NCI-H1930 (cell line): Measurements from ENCODE around the gene DTD2.
"Not testable (repeated sequence)": the region's sequence is repeated elsewhere in the genome, so short reads cannot be mapped to it uniquely, and the experiment has no call there.

Source experiments
- DNase-seq, 2 experiments: peaks; one replicate each; lab custom pipeline; 2025; lab: John Stamatoyannopoulos, UW

DTD2 gene

DNA sequence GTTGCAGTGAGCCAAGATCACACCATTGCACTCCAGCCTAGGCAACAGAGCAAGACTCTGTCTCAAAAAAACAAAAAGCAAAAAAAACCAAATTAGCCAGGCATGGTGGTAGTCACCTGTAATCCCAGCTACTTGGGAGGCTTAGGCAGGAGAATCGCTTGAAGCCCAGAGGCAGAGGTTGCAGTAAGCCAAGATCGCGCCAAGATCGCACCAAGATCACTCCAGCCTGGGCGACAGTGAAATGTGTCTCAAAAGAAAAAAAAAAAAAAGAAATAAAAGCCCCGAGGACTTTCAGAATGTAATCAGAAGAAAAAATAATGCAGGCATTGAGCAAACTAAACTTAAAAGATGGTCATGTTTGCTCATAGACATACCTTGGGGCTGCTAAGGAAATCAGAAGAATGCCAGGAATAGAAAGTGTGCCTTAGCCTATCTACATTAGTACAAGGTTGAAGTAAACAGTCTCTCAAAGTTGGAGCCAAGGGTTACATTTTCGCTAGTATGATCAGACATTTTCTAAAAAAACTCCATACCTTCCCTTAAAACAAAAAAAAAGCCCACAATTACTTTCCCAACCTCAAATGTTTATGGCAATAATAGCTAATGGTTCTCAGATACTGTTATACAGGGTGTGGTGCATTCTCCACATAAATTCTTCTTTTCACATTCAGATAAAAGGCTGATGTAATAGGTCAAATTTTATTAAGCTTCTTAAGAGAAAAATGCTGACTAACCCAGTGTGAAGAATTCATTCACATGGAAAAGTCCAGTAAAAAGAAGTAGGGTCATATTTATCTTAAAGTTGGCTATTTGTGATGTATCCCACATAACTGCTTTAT lies 15.8 kb downstream of the DTD2 start:
- no peak for DNase-seq

DNA sequence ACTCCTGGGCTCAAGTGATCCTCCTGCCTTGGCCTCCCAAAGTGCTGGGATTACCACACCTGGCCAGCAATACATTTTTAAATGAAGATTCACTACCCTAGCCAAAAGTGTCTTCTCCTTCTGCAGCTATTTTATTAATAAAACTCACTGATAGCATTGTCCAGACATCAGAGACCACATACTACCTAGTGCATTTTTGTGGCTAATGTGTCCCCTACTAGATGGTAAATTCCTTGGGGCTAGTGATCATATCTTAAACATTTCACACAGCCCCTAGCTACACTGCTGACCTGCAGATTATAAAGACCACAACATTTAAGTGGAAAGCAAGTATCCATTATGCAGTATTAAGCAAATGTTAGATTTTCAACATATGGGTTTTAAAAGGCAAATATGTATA lies 17.0 kb downstream of the DTD2 start:
- DNase-seq, result no peak

DNA sequence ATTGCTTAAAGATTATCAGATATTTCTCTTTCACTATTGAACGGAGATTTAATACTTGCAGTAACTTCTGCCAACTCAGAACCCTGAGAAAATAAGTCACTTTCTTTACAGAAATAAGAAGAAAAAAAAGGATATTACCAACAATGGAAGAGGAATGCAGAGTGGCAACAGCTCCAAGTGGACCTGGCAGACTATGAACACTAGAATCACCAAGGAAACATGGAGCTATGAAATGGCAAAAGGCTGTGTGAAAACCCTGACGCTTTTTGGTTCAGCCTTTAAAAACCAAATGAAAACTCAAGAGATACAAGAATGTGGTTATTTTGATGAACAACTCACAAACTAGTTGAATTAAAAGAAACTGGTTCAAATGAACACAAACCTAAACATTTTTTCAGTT lies 17.7 kb downstream of the DTD2 start:
- DNase-seq, result no peak

DNA sequence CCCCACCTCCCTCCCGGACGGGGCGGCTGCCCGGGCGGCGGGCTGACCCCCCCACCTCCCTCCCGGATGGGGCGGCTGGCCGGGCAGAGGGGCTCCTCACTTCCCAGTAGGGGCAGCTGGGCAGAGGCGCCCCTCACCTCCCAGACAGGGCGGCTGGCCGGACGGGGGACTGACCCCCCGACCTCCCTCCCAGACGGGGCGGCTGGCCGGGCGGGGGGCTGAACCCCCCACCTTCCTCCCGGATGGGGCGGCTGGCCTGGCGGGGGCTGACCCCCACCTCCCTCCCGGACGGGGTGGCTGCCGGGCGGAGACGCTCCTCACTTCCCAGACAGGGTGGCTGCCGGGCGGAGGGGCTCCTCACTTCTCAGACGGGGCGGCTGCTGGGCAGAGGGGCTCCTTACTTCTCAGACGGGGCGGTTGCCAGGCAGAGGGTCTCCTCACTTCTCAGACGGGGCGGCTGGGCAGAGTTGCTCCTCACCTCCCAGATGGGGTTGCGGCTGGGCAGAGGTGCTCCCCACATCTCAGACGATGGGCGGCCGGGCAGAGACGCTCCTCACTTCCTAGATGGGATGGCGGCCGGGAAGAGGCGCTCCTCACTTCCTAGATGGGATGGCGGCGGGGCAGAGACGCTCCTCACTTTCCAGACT lies 20.1 kb downstream of the DTD2 start:
- DNase-seq, result not testable (repeated sequence)

DNA sequence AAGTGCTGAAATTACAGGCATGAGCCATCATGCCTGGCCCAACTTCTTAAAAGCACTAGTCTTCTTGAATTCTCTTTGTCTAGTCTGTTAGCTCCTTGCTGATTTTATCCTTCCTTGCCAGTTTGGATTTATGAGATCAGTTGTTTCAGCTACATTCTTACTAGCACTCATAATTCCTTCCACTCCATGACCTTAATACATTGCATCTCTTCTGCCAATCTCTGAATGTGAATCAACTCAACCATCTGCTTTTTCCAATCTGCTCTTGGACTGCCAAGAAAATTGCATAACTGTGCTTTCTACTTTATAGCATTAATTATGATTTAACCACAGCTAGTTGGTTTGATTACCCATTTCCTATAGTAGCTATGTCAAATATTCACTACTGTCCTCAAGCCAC lies 22.0 kb downstream of the DTD2 start:
- no peak for DNase-seq

DNA sequence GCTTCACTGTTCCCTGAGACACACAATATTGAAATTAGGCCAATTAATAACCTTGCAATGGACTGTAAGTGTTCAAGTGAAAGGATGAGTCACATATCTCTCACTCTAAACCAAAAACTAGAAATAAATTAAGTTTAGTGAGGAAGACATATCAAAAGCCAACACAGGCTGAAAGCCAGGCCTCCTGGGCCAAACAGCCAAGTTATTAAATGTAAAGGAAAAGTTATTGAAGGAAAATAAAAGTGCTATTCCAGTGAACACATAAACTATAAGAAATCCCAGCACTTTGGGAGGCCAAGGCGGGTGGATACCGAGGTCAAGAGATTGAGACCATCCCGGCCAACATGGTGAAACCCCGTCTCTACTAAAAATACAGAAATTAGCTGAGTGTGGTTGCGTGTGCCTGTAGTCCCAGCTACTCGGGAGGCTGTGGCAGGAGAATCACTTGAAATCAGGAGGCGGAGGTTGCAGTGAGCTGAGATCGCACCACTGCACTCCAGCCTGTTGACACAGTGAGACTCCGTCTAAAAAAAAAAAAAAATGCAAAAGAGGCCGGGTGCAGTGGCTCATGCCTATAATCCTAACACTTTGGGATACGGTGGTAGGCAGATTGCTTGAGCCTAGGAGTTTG lies 26.6 kb downstream of the DTD2 start:
- no peak for DNase-seq

DNA sequence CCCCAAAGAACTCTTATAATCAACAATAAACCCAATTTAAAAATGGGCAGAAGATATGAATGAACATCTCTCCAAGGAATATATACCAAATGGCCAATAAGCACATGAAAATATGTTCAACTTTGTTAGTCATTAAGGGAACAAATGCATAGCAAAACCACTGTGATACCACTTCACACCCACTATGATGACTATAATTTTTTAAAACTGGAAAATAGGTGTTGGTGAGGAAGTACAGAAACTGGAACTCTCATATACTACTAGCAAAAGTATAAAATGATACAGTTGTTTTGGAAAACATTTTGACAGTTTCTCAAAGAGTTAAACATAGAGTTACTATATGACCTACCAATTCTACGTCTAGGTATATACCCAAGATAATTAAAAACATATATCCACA lies 27.5 kb downstream of the DTD2 start:
- no peak for DNase-seq

DNA sequence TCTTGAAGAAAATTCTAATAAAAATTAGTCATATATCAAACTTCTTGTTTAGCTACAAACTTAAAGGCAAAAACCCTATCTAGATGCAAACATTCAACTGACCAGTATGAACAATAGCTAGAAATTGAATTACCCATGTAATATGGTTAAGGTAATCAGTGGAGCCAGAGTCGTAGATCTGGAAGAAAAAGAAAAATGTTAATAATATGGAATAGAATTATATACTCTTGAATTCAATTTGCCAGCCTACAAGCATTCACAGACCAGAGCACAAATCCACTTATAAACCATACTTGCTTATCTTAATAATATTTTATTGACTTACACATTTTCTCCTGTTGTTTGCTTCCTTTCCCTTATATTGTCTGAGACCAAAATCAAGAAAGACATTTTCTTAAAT lies 29.3 kb downstream of the DTD2 start:
- no peak for DNase-seq

DNA sequence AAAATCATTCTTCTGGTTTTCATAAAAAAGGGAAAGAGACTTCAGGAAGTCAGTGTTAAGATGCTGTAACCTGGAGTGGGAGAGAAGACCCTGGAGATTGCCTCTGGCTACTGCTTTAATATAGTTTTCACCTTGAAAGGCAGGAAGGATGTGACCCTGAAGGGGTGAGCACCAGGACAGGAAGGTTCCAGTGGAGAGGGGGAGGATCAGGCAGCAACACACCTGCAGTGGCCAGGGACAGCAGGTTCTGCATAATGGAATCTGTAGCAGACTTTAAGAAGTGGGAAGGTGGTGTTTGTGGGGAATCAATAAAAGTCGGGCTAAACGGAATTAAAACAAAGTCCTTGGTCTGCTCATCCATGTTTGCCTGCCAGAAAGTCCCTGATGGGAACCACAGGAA lies 30.6 kb downstream of the DTD2 start:
- DNase-seq, result no peak

DNA sequence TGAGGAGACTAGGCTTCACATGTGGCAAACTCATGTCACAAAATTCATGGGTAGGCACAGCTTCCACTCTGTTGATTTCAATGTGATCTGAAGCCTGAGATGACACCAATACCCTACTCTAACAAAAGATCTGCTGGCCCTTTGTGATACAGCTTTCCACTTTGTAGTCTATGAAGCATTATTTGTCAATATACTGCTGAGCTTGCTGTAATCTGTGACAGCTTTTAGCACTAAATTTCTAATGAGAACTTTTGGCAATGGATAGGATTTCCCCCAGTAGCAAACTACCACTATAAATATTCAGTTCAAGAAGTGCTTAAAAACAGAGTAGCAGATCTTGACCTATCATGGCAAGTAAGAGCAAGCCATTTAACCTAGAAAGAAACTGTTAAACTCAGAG lies 31.4 kb downstream of the DTD2 start:
- DNase-seq, result no peak

DNA sequence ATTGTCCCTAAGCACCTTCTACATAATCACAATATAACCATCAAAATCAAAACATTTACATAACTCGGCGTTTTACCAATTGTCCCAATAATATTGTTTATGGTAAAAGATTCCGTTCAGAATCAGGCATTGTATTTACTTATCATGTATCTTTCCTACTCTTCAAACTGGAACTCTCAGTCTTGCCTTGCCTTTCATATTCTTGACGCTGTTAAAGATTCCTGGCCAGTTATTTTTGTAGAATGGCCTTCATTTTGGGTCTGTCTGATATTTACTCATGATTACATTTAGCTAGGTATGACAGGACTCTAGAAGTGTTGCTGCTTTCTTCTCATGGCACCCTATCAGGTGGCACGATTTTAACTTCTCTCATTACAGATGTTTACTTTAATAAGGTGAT lies 36.1 kb downstream of the DTD2 start:
- no peak for DNase-seq

DNA sequence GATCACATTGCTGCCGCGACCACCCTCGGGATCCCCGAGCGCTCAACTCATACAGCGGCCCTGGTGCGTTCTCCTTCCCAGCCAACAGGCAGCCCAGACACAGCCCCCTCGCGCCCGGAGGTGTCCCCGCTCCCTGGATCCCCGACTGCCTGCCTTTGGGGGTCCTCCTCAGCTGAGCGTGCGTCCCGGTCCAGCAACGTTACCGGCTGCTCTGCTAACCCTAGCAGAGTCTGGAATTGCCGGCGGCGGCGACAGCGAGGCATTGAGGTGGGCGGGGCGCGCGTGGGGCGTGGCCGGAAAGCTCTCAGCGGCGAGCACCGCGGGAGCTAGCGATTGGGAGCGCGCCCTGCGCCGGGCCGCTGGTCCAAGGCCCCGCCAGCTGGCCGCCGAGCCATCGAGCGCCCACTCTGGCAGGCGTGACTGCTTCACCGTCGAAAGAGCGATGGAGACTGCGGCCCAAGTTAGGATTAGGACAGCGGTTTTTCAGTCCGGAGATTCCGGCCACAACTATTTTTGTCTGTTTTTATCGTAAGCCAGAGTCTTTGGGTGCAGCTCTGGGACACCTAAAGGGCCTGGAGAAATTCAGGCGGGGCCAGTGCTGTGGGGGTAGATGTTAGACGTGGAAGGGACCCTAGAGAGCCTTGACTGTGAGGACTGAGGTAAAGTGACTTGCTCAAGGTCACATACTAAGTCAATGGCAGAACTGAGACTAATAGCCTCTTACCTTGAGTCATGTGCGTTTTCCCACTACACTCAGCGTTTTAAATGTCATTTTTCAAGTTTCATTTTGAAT lies 36.8 kb downstream of the DTD2 start, which contains the start of gene HEATR5A:
Gene HEATR5A, minus strand, starts transcription at position 232 of the 793 bp plus-strand sequence. CDS start 17,575 bp downstream, outside the sequence.
- peak; percentile 84 to 91 for DNase-seq

DNA sequence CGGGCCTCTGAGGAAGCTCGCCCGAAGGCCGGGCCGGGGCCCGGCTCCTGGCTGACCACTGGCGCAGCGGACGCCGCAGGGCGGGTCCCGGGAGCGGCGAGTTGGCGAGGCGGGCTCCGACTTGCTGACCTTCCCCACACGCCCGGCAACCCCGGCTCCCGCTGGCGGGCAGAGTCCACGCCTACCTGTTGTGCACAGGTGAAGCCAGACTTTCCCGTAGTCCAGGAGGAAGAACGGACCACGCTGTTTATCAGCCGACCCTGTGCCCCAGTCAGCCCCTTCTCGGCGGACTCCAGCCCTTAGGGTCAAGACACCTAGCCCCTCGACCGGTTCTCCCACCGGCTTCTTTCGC lies 37.4 kb downstream of the DTD2 start:
- DNase-seq, result peak in 1 of 2 experiments; percentile 1

DNA sequence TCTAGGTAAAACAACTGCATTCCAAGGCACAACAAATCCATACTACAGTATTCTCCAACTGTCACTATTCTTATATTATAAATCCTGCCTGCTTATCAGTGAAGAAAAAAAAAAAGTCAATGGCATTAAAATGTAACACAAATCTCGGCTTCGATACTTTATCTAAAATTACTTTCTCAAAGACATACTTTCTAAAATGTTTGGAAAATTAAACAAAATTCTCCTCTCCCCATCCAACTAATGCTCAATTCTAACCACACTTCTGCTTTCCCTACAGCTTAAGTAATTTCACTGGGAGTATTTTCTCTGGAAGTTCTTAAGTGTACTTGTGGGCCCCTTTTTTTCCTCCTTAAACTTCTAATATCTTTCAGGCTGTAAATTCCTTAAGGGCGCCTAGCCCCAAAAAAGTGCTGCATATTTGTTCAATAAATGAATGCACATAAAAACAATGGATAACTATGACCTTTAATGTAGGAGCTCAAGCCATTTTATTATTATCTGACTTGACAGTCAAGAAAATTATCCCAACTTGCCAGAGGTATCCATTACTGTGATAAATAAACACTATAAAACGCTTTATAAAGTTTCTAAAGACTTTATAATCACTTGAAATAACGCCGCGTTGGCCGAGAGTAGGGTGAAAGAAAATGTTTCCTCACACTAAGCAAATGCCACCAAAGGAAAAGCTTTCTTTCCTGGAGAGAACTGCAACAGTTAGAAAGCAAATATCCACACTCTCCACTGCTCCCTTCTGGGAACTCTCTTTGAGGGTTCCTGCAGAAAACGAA lies 37.9 kb downstream of the DTD2 start:
- DNase-seq, result no peak

DNA sequence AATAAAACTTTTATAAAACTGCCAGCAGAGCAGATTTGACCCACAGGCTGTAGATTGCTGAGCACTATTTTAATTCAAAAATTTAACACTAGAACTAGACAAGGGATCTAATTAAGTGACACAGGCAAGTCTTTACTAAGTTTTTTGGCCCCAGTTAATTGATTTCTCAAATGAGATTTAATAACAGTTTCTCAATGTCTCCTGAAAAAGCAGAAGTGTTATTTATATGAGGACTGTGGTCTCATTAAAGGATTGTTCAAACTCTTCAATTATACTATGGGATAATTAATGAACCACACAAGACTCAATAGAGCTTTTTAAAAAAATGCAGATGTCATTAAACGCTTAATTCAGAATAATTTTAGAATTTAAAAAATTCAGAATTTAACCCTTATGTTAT lies 38.9 kb downstream of the DTD2 start:
- no peak for DNase-seq

DNA sequence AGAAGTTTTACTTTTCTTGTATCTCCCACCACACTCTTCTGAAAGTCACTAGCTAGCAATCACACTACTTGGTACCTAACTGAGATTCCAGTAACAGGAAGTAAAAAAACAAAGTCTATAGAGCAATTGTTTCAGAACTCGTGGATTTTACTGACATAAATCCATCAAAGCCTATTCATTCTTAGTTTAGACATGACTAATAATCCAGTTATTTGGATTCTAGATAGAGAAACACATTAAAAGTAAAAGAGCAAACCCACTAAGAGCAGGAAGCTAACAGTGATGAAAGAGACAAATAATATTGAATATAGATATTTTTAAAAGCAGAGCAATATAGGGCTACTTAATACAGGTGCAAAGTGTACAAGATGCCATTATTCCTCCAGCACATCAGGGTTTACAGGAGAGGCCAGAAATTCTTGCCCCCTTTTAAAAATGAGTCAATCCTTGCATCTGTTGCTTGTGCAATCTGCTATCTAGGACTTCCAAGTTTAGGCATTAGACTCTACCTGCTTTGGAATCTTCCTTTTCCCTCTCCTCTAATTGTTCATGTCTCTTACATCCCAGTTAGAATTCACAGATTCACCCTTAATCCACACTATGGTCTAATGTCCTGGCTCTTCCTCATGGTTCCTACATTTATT lies 43.0 kb downstream of the DTD2 start:
- DNase-seq, result no peak

DNA sequence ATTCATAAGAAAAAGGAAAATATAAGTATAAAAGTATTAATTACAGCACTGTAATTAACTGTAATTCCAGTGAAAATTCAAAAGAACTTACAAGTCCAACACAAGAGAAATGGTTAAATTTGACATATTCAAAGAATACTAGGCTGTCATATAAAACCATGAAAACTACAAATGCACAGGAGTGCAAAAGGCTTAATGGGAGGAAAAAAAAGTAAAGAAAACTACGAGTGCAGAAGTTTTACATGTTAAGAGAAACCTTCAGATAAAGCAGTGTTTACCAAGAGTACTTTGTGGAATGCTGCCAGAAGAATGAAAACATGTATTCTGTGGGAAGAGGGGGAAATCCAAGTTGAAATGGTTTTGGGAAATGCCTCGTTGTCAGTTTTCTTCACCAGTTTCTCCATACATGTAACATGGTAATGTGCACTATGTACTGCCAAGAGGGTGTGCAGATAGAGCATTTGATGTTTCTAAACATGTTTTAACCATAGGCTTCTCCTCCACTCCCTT lies 46.0 kb downstream of the DTD2 start:
- DNase-seq, result no peak

DNA sequence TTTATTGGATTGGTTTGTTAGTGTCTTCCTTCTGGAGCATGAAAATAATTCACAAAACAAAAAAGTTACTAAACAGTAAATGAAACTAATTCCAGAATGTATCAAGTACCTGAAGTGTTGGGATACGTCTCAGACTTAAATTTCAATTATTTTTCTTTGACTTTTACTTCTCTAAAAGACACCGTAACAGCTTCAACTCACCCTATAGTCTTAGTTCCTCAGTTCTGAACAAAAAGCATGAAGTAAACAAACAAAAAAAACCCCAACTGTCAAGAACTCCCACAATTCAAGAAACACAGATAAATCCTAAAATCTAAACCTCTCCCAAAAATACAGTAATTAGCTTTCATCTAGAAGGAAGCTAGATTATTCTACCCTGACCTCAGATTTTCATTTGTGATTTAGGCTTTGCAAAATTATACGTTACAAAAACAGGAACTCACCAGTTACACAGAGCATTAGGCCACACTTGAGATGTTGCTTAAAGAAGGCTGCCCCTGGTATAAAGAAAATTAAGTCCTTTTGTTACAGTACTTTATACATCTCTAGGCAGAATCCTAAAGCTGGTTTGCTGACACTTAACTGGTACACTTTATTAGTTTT lies 47.2 kb downstream of the DTD2 start:
- no peak for DNase-seq

DNA sequence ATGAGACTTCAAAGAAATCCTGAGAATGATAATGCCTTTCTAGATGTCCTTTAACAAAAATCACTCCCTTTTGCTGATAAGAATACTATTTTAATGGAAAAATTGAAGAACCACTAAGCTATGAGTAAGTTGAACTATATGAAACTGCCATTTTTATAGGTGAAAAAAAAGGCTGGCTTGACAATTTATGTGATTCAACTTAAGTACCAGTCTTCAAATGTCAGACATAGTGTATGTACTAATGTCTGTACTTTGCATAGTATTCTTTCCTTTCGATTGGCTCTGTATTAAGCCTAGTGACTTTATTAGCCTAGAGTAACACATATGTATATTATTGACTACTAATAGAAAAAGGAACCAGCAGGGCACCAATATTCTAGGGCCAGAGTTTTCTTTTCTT lies 48.9 kb downstream of the DTD2 start:
- no peak for DNase-seq

DNA sequence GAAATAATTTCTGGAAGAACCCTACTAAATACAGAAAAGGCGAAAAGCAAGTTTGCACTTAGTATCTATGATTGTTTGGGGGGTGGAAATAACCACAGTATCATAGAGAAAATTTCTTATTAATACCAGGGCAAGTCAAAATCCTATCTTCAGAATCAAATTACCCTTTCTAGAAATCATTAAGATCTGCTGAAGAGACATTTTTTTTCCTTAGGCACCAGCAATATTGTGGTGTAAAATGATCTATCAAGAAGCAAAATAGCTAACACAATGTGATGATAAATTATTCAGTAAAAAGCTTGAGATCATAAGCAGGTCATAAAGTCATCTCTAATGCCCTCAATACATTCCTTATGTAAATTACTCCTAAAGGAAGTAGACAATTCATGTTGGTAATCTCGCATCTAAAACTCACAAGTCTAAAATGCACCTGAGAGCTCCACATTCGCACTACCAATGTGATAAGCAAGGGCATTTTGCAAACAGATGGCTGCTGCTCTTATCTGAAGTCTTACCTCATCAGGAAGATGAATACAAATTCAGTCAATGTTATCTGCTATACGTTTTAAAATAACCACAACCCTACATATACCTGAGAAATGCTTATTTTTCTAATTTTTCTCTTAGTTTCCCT lies 51.6 kb downstream of the DTD2 start:
- no peak for DNase-seq
